ENCODE measurements around the gene STOML3. TPM values are rescaled to one million over a fixed set of nuclear protein-coding genes. Genes with fewer than 3 reads are reported as not detected.

STOML3 gene
- total RNA-seq, 1 experiment from 2014 or later: not detected

GRCh38 chr13:39034085-39034484 is 43.5 kb upstream of the STOML3 start:
- H3K4me3 ChIP-seq (ENCODE audit: low read depth in 2 of 2, low read length in 2 of 2): no peak overlapping the region
- H3K9me3 ChIP-seq (ENCODE audit: control insufficient read depth, insufficient read depth, low read depth, low read length): no peaks in the 10 kb centered on the region
- H3K27me3 ChIP-seq (ENCODE audit: control insufficient read depth, insufficient read depth, low read length): no peaks in the 10 kb centered on the region
- ChIA-PET POLR2A (interaction anchor here (0.6 kb wide), 1 partner anchor 11 kb away, joined by 4 read pairs; no protein-coding TSS in a partner anchor), CTCF (no interaction called here)
- TF ChIP-seq SIN3A (IDR thresholded peaks at IDR 0.05; ENCODE audit: borderline replicate concordance, insufficient read depth, low read depth, low read length) (no peak), TCF7L2 (IDR thresholded peaks at IDR 0.05; ENCODE audit: low read depth, low read length) (no peak), CTCF (IDR thresholded peaks at IDR 0.05) (no peak), REST (IDR thresholded peaks at IDR 0.05; ENCODE audit: insufficient read depth in 1 of 2, low read depth in 2 of 2, low read length in 1 of 2) (no peak), POLR2AphosphoS5 (IDR thresholded peaks at IDR 0.05; ENCODE audit: low read depth, low read length) (no peak)
- no TSS peak for BruUV-seq (replicated peaks)
- intact Hi-C loops (cut with micrococcal nuclease; ENCODE audit: unreplicated experiment): loop anchor here (10.0 kb wide), 1 partner anchor 641 kb away; no protein-coding TSS in a partner anchor
- ATAC-seq: no peak
- DNase-seq (ENCODE audit: low read depth, low spot score): no peak
- H3K36me3 ChIP-seq (ENCODE audit: control insufficient read depth, insufficient read depth, low read length): peaks cover 5% of the 10 kb centered on the region; the same call in 1 of the 2 replicates
- H3K27ac ChIP-seq (ENCODE audit: low read length): no peak overlapping the region
- in situ Hi-C loops (cut with HindIII; ENCODE audit: low pct_unique_long_range_greater_than_20kb, low sequenced_read_pairs): no loop called here
- H3K4me1 ChIP-seq (ENCODE audit: control insufficient read depth, insufficient read depth, low read length): peaks cover 8% of the 10 kb centered on the region; the same call in 1 of the 2 replicates

GRCh38 chr13:39032150-39032549 is 41.5 kb upstream of the STOML3 start:
- BruUV-seq (replicated peaks): no TSS peak
- no peak for TF ChIP-seq POLR2AphosphoS5 (IDR thresholded peaks at IDR 0.05; ENCODE audit: low read depth, low read length)
- no peak for TF ChIP-seq SIN3A (IDR thresholded peaks at IDR 0.05; ENCODE audit: borderline replicate concordance, insufficient read depth, low read depth, low read length)
- TF ChIP-seq TCF7L2 (IDR thresholded peaks at IDR 0.05; ENCODE audit: low read depth, low read length): no peak
- TF ChIP-seq CTCF (IDR thresholded peaks at IDR 0.05): no peak
- TF ChIP-seq REST (IDR thresholded peaks at IDR 0.05; ENCODE audit: insufficient read depth in 1 of 2, low read depth in 2 of 2, low read length in 1 of 2): no peak
- in situ Hi-C loops (cut with HindIII; ENCODE audit: low pct_unique_long_range_greater_than_20kb, low sequenced_read_pairs): no loop called here
- H3K27ac ChIP-seq (ENCODE audit: low read length): no peak overlapping the region
- CTCF ChIA-PET: no interaction called here
- ATAC-seq: no peak
- H3K36me3 ChIP-seq (ENCODE audit: control insufficient read depth, insufficient read depth, low read length): peaks cover 7% of the 10 kb centered on the region
- no peak overlapping the region for H3K4me3 ChIP-seq (ENCODE audit: low read depth in 2 of 2, low read length in 2 of 2)
- POLR2A ChIA-PET: no interaction called here
- H3K4me1 ChIP-seq (ENCODE audit: control insufficient read depth, insufficient read depth, low read length): peaks cover 8% of the 10 kb centered on the region; the same call in 1 of the 2 replicates
- no peaks in the 10 kb centered on the region for H3K27me3 ChIP-seq (ENCODE audit: control insufficient read depth, insufficient read depth, low read length)
- H3K9me3 ChIP-seq (ENCODE audit: control insufficient read depth, insufficient read depth, low read depth, low read length): no peaks in the 10 kb centered on the region
- intact Hi-C loops (cut with micrococcal nuclease; ENCODE audit: unreplicated experiment): loop anchor here (10.0 kb wide), 1 partner anchor 643 kb away; no protein-coding TSS in a partner anchor
- DNase-seq (ENCODE audit: low read depth, low spot score): no peak
